Fibroblast of lung (primary cell): ENCODE measurements around the gene SYT7. TPM values are rescaled to one million over a fixed set of nuclear protein-coding genes. Genes with fewer than 3 reads are reported as not detected.

ENCODE experiments used
- DNase-seq, 2 donors: peaks; one replicate each; pipeline versions ENCODE4 v3.0.0 to v3.0.0-alpha.2; 2010; ENCODE audit warnings: low read depth in 2 of 2
- H2AFZ ChIP-seq: 2 replicates; pipeline ENCODE4 v1.5.1; 2012; ENCODE audit warnings: low read length, control low read depth, inconsistent platforms
- H3K27ac ChIP-seq: 2 replicates; pipeline ENCODE4 v1.5.1; 2011; ENCODE audit warnings: low read length, control low read depth; ENCODE audit not compliant: insufficient read depth
- H3K27me3 ChIP-seq: 2 replicates; pipeline ENCODE4 v1.5.1; 2011; ENCODE audit warnings: mild to moderate bottlenecking, low read length; ENCODE audit not compliant: control insufficient read depth, insufficient read depth
- H3K36me3 ChIP-seq: 2 replicates; pipeline ENCODE4 v1.5.1; 2011; ENCODE audit warnings: low read length; ENCODE audit not compliant: control insufficient read depth, insufficient read depth
- H3K4me1 ChIP-seq: 2 replicates; pipeline ENCODE4 v1.5.1; 2011; ENCODE audit warnings: low read length; ENCODE audit not compliant: control insufficient read depth, insufficient read depth; ENCODE audit errors: extremely low read depth
- H3K4me2 ChIP-seq: 2 replicates; pipeline ENCODE4 v1.5.1; 2011; ENCODE audit warnings: low read length, control low read depth; ENCODE audit not compliant: insufficient read depth; ENCODE audit errors: extremely low read depth
- H3K4me3 ChIP-seq, 4 experiments: fragments of 200-600 bp in 1 of 4; sonication (generic) in 1 of 4; replicated peaks in 1 of 4; 2 replicates each; pipeline ENCODE4 v1.5.1; 2011 to 2016; ENCODE audit warnings: low read length in 4 of 4, low read depth in 3 of 4, mild to moderate bottlenecking in 3 of 4, control low read depth in 2 of 4, inconsistent platforms in 1 of 4, mixed read lengths in 1 of 4; ENCODE audit not compliant: insufficient read depth in 1 of 4; ENCODE audit errors: control extremely low read depth in 1 of 4
- H3K79me2 ChIP-seq: 2 replicates; pipeline ENCODE4 v1.5.1; 2012; ENCODE audit warnings: mild to moderate bottlenecking, low read length, inconsistent platforms; ENCODE audit not compliant: control insufficient read depth, insufficient read depth
- H3K9ac ChIP-seq: 2 replicates; pipeline ENCODE4 v1.5.1; 2011; ENCODE audit warnings: mild to moderate bottlenecking, low read length, control low read depth; ENCODE audit not compliant: insufficient read depth
- H3K9me3 ChIP-seq: 2 replicates; pipeline ENCODE4 v1.5.1; 2012; ENCODE audit warnings: low read depth, low read length; ENCODE audit not compliant: control insufficient read depth, insufficient read depth
- H4K20me1 ChIP-seq: 2 replicates; pipeline ENCODE4 v1.5.1; 2011; ENCODE audit warnings: low read length; ENCODE audit not compliant: control insufficient read depth, insufficient read depth; ENCODE audit errors: extremely low read depth
- CTCF ChIP-seq, 2 donors: IDR thresholded peaks in 1 of 2; conservative IDR thresholded peaks in 1 of 2; 1 replicate in 1 of 2; 2 replicates in 1 of 2; pipeline ENCODE4 v1.5.1; 2011 to 2012; ENCODE audit warnings: low read length in 2 of 2, control low read depth in 1 of 2, inconsistent platforms in 1 of 2, low read depth in 1 of 2, mild to moderate bottlenecking in 1 of 2
- EZH2 ChIP-seq: IDR thresholded peaks from 2 replicates; pipeline ENCODE4 v1.5.1; 2012; ENCODE audit warnings: low read length, control low read depth, mild to moderate bottlenecking; ENCODE audit errors: missing control alignments
- polyA plus RNA-seq, 2 donors: library from polyadenylated mRNA; depleted of rRNA in 1 of 2; stranded (reverse) in 1 of 2; unstranded in 1 of 2; fragments of >200 nt; gene quantifications; 2 replicates each; pipeline ENCODE4 v1.2.1, GENCODE V29; 2011 to 2012; ENCODE audit warnings: missing spikeins in 1 of 2
- total RNA-seq: library from RNA; depleted of rRNA; stranded (reverse); fragments of >200 nt; gene quantifications from 2 replicates; pipeline ENCODE4 v1.2.1, GENCODE V29; 2014

Gene SYT7
- total and polyA plus RNA-seq, 2 donors (not counting 1 experiment from before 2014, with no cell fraction given) = 2.5 to 25.9 TPM

- Histone ChIP-seq H4K20me1 (no peaks in the 10 kb centered on the region), H3K79me2 (no peaks in the 10 kb centered on the region), H3K36me3 (no peaks in the 10 kb centered on the region), H3K27me3 (no peaks in the 10 kb centered on the region), H3K9ac (no peak overlapping the region), H3K9me3 (no peaks in the 10 kb centered on the region), H2AFZ (no peak overlapping the region), H3K4me2 (no peak overlapping the region), H3K4me1 (peaks cover 8% of the 10 kb centered on the region), H3K4me3 (no peak overlapping the region), H3K27ac (no peak overlapping the region)
- peak in 1 of 2 donors; percentile 45 for DNase-seq
- TF ChIP-seq EZH2 (no peak), CTCF (conservative IDR thresholded peaks at IDR 0.05 in 1 of 2, IDR thresholded peaks at IDR 0.05 in 1 of 2; ENCODE audit: low read depth in 1 of 2, low read length in 2 of 2) (no peak)
Observed at GRCh38 chr11:61626580-61627380, 45.9 kb upstream of the SYT7 start.

GRCh38 chr11:61625525-61625924 lies 44.6 kb upstream of the SYT7 start:
- no peaks in the 10 kb centered on the region for H3K79me2 ChIP-seq
- no peak overlapping the region for H3K9ac ChIP-seq
- no peak overlapping the region for H3K27ac ChIP-seq
- no peaks in the 10 kb centered on the region for H3K36me3 ChIP-seq
- no peaks in the 10 kb centered on the region for H3K9me3 ChIP-seq
- H3K27me3 ChIP-seq = no peaks in the 10 kb centered on the region
- no peak overlapping the region for H3K4me3 ChIP-seq
- no peaks in the 10 kb centered on the region for H4K20me1 ChIP-seq
- peaks cover 8% of the 10 kb centered on the region for H3K4me1 ChIP-seq
- H3K4me2 ChIP-seq = no peak overlapping the region
- TF ChIP-seq EZH2 (no peak), CTCF (conservative IDR thresholded peaks at IDR 0.05 in 1 of 2, IDR thresholded peaks at IDR 0.05 in 1 of 2; ENCODE audit: low read depth in 1 of 2, low read length in 2 of 2) (no peak)
- DNase-seq = no peak
- no peak overlapping the region for H2AFZ ChIP-seq

- Histone ChIP-seq H3K4me2 (no peak overlapping the region), H3K4me3 (no peak overlapping the region), H3K4me1 (peaks cover 3% of the 10 kb centered on the region), H3K27ac (no peak overlapping the region), H4K20me1 (no peaks in the 10 kb centered on the region), H3K9me3 (no peaks in the 10 kb centered on the region), H3K9ac (no peak overlapping the region), H3K27me3 (no peaks in the 10 kb centered on the region), H2AFZ (no peak overlapping the region), H3K79me2 (no peaks in the 10 kb centered on the region), H3K36me3 (no peaks in the 10 kb centered on the region)
- no peak for DNase-seq
- TF ChIP-seq EZH2 (no peak), CTCF (conservative IDR thresholded peaks at IDR 0.05 in 1 of 2, IDR thresholded peaks at IDR 0.05 in 1 of 2; ENCODE audit: low read depth in 1 of 2, low read length in 2 of 2) (no peak)
Observed at GRCh38 chr11:61621917-61622585, 41.2 kb upstream of the SYT7 start.
